GM12878 (cell line): ENCODE results near the gene FTHL17. TPM values are rescaled to one million over a fixed set of nuclear protein-coding genes. Genes with fewer than 3 reads are reported as not detected.

Experiments used
- BHLHE40 ChIP-seq, 2 experiments: fragments of 450-650 bp in 1 of 2; IDR thresholded peaks; 2 replicates each; pipeline ENCODE4 v1.6.1; 2011 to 2017; ENCODE audit warnings: low read depth in 2 of 2, borderline replicate concordance in 1 of 2, improper control_type of control experiment in 1 of 2, low read length in 1 of 2, mild to moderate bottlenecking in 1 of 2
- E2F8 ChIP-seq: fragments of 450-650 bp; IDR thresholded peaks from 2 replicates; pipeline ENCODE4 v1.6.1; 2018; ENCODE audit warnings: mild to moderate bottlenecking, low read depth, moderate library complexity; ENCODE audit not compliant: partially characterized antibody
- EED ChIP-seq: sonication (generic); IDR thresholded peaks from 2 replicates; pipeline ENCODE4 v1.6.1; 2016; ENCODE audit warnings: antibody characterized with exemption, low read depth
- HCFC1 ChIP-seq: fragments of 150-350 bp; IDR thresholded peaks from 2 replicates; pipeline ENCODE4 v1.6.1; 2014; ENCODE audit warnings: low read length
- HSF1 ChIP-seq: fragments of 150-350 bp; IDR thresholded peaks from 2 replicates; pipeline ENCODE4 v1.6.1; 2014; ENCODE audit warnings: mild to moderate bottlenecking, low read depth, low read length
- IKZF1 ChIP-seq: fragments of 450-650 bp; conservative IDR thresholded peaks from 2 replicates; pipeline ENCODE4 v1.6.1; 2017; ENCODE audit warnings: antibody characterized with exemption, mild to moderate bottlenecking
- IRF5 ChIP-seq: fragments of 450-650 bp; IDR thresholded peaks from 2 replicates; pipeline ENCODE4 v1.6.1; 2017; ENCODE audit warnings: borderline replicate concordance
- JUNB ChIP-seq: IDR thresholded peaks from 2 replicates; pipeline ENCODE4 v1.6.1; 2016; ENCODE audit warnings: antibody characterized with exemption, mild to moderate bottlenecking
- JUND ChIP-seq: IDR thresholded peaks from 2 replicates; pipeline ENCODE4 v1.6.1; 2012; ENCODE audit warnings: low read depth, mild to moderate bottlenecking, low read length, improper control_type of control experiment, moderate library complexity
- MTA2 ChIP-seq: fragments of 450-650 bp; IDR thresholded peaks from 2 replicates; pipeline ENCODE4 v1.6.1; 2016; ENCODE audit warnings: low read depth, mild to moderate bottlenecking, moderate library complexity
- MYB ChIP-seq: fragments of 150-350 bp; IDR thresholded peaks from 2 replicates; pipeline ENCODE4 v1.6.1; 2014; ENCODE audit warnings: mild to moderate bottlenecking, low read depth, low read length, borderline replicate concordance
- NRF1 ChIP-seq: conservative IDR thresholded peaks from 2 replicates; pipeline ENCODE4 v1.6.1; 2011; ENCODE audit warnings: mild to moderate bottlenecking, low read depth, low read length, improper control_type of control experiment
- PML ChIP-seq: IDR thresholded peaks from 2 replicates; pipeline ENCODE4 v1.6.1; 2012; ENCODE audit warnings: low read length, inconsistent platforms
- RELB ChIP-seq: fragments of 450-650 bp; IDR thresholded peaks from 2 replicates; pipeline ENCODE4 v1.6.1; 2017; ENCODE audit warnings: low read depth, mild to moderate bottlenecking, moderate library complexity
- RFX5 ChIP-seq: IDR thresholded peaks from 2 replicates; pipeline ENCODE4 v1.6.1; 2011; ENCODE audit warnings: low read depth, low read length, improper control_type of control experiment
- SIN3A ChIP-seq: IDR thresholded peaks from 2 replicates; pipeline ENCODE4 v1.6.1; 2012; ENCODE audit warnings: low read depth, low read length, improper control_type of control experiment
- TARDBP ChIP-seq: IDR thresholded peaks from 2 replicates; pipeline ENCODE4 v1.6.1; 2016; ENCODE audit warnings: borderline replicate concordance
- YY1 ChIP-seq: IDR thresholded peaks from 2 replicates; pipeline ENCODE4 v1.6.1; 2011; ENCODE audit warnings: low read depth, mild to moderate bottlenecking, low read length
- ZBTB11 ChIP-seq: fragments of 450-650 bp; formaldehyde crosslinking; IDR thresholded peaks from 2 replicates; pipeline ENCODE4 v1.5.0; 2022; ENCODE audit warnings: mild to moderate bottlenecking, missing genetic modification characterization
- ZNF207 ChIP-seq: fragments of 450-650 bp; IDR thresholded peaks from 2 replicates; pipeline ENCODE4 v1.6.1; 2014; ENCODE audit warnings: antibody characterized with exemption, mild to moderate bottlenecking, borderline replicate concordance
- ZSCAN29 ChIP-seq: fragments of 450-650 bp; IDR thresholded peaks from 2 replicates; pipeline ENCODE4 v1.6.1; 2017; ENCODE audit warnings: mild to moderate bottlenecking, moderate library complexity
- polyA plus RNA-seq, 11 experiments: library from polyadenylated mRNA; depleted of rRNA in 4 of 11; unstranded in 6 of 11; stranded (reverse) in 5 of 11; fragments of >200 nt; fragmentation: Nextera tagmentation in 4 of 11; fragmentation: Illumina TruSeq in 1 of 11; extraction: Ambion mirVana in 4 of 11; extraction: Trizol in 1 of 11; gene quantifications; 1 replicate in 1 of 11; 2 replicates in 10 of 11; pipeline versions ENCODE4 v1.2.1 to v1.2.3, GENCODE V29; 2011 to 2016; ENCODE audit warnings: inconsistent platforms in 2 of 11, missing spikeins in 2 of 11, low read depth in 1 of 11
- total RNA-seq, 4 experiments: library from RNA; depleted of rRNA in 3 of 4; stranded (reverse); fragments of >200 nt in 3 of 4; fragmentation: Illumina TruSeq in 1 of 4; extraction: Trizol in 1 of 4; gene quantifications; 2 replicates each; pipeline versions ENCODE4 v1.2.1 to v1.2.3, GENCODE V29; 2013 to 2021

FTHL17 gene
- total and polyA plus RNA-seq, 10 of the 15 experiments (the other 5 are each of a cell fraction or from before 2014, with no cell fraction given) = not detected

GRCh38 chrX:31061091-31061490 lies 10.8 kb downstream of the FTHL17 start (continued):
- TF ChIP-seq IRF5 = no peak
- TF ChIP-seq ZBTB11 = no peak
- no peak for TF ChIP-seq HCFC1
- no peak for TF ChIP-seq ZNF207
- 0 out of 2 replicates have a peak, but pooled peaks have one; percentile 27 for TF ChIP-seq ZSCAN29
- TF ChIP-seq RFX5 = no peak
- no peak for TF ChIP-seq E2F8
- 0 out of 2 replicates have a peak, but pooled peaks have one; percentile 18 for TF ChIP-seq JUND
- peak; percentile 45; the same call in 1 of the 2 replicates for TF ChIP-seq RELB
- TF ChIP-seq IKZF1 = peak; percentile 84
- no peak for TF ChIP-seq MYB
- TF ChIP-seq BHLHE40 (IDR thresholded peaks at IDR 0.05; ENCODE audit: borderline replicate concordance in 1 of 2, low read depth in 2 of 2, low read length in 1 of 2) = peak; percentile 26 to 45; a peak in 1 of 4 replicates
- no peak for TF ChIP-seq YY1
- no peak for TF ChIP-seq SIN3A
- TF ChIP-seq PML = no peak
- TF ChIP-seq JUNB = peak; percentile 55
- no peak for TF ChIP-seq NRF1
- TF ChIP-seq HSF1 = no peak
- TF ChIP-seq TARDBP = no peak
- TF ChIP-seq EED = peak; percentile 34; the same call in 1 of the 2 replicates
- peak; percentile 30; the same call in 1 of the 2 replicates for TF ChIP-seq MTA2
